Activated CD8-positive, alpha-beta memory T cell treated with anti-CD3 and anti-CD28 coated beads for 48 hours (primary cell): ENCODE data around the gene BTBD18.

Experiments
- DNase-seq, 3 experiments: peaks; one replicate each; pipeline ENCODE4 v3.0.0-alpha.2; 2020; ENCODE audit warnings: low read depth in 2 of 3, low spot score in 2 of 3

The BTBD18 gene, protein sequence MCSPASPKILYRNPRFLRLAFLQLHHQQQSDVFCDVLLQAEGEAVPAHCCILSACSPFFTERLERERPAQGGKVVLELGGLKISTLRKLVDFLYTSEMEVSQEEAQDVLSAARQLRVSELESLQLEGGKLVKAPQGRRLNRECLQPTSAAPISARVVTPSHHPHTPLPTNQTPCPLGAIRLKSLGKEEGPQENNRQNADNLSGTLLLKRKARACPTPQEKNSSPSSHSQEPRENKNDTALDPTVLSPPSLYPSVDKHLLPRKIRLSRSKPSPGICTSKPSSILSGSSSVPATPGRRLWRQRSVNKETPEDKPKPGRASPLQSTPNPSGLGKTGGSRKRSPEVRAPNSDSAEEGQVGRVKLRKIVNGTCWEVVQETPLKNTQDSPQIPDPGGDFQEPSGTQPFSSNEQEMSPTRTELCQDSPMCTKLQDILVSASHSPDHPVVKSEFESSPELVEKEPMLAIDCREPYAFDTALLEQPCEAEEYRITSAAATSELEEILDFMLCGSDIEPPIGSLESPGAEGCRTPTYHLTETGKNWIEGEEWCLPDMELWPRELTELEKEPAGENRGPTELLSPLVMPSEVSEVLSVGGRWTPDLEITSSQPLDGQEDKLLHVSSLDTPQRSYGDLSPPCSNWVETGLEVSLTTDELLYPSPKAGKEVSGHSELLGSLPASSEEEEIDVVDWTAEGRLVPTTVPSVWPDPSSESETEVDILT

DNA sequence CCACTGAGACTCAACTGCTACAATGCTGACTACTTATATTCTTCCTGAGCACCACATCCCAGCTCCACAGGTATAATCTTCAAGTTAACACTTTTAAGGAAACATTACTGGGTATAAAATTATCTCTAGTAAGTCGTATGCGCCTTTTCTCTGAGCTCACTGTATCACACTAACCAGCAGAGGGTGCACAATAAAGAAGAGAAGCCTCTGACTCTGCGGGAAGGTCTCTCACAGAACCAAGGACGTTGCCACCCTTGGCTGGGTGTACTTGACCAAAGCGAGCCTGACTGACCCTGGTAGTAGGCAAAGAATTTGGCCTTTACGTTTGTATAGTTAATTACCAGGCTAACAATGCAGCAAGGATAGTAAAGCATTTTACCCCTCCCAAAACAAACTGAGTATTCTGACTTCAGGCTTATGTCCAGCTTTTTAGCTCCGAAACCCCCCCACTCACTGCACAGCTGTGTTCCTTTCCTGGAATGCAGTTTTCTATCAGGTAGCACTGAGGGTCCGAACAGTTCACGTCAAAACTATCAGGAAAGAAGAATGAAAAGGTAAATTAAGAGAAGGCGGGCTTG lies at the start of gene BTBD18:
TSS of gene BTBD18 (minus strand) at position 144 of the 578 bp plus-strand sequence. CDS start 631 bp downstream, outside the sequence.
- no peak for DNase-seq

DNA sequence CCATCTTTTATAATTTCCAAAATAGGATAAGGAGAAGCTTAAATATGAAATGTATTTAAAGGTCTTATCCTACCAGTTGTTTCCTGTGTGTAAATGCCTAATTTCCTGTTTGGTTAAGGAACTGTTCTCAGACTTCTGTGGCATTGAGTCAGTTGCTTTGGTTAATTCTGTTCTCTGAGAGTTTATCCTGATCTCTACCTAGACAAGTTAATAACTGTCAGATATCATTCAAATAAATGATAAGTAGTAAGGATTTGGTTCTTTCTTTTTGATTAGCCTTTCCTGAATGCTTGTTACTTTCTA lies 49.5 kb upstream of the BTBD18 start:
- no peak for DNase-seq

DNA sequence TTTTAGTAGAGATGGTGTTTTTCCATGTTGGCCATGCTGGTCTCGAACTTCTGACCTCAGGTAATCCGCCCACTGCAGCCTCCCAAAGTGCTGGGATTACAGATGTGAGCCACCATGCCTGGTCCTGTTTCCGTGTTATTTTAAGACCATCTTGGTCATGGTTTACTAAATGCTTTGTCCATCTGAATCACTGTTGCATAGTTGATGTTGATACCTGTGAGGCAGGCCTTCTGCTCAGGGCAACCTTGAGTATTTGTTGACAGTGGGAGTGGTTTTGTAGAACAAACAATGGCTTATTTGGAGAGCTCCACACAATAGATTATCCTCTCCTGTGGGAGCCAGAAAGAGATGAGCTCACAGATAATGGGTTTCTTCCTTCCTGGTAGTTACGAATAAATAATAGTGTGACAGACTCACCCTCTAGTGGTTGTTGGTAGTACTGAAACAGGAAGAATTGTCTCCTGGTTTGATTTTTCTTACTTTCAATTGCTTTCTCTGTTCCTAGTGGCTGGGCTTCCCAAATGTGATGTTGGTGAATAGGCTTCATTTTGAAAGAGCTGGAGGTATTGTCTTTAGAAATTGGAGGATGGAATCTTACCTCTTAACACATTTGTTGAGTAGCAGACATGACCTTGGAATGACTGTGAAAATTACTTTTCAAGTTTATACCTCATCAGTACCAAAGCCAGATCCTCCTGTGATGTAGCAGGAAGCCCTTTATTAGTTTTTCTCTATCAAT lies 49.0 kb upstream of the BTBD18 start:
- DNase-seq, result no peak

DNA sequence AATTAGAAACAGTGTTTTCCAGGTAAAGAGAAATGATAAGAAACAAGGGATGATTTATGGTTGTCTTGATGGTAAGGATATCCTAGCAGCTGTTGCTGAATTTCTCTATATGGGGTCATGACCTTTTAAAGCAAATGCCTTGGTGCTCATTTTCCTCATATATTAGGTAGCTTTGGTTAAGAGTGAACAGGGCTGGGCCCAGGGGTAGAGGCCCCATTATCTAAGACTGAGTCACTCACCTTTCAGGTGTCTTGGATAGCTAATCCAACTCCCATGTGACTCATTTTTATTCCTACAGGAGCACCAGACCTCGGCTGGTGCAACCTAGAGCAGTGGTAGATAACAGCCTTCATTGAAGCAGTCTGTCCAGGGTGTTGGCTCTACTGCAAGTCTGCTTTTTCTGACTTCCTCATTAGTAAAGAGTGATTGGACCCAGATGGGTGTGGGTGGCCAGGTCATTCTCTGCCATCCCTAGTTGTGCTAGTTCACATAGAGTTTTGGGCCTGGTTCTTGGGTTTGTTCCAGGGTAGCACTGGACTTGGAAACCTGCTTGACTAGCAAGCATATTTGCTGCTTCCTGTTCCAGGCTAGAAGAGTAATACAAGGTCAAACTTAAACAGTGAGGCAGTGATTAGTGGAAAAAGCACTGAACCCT lies 47.4 kb upstream of the BTBD18 start:
- no peak for DNase-seq

DNA sequence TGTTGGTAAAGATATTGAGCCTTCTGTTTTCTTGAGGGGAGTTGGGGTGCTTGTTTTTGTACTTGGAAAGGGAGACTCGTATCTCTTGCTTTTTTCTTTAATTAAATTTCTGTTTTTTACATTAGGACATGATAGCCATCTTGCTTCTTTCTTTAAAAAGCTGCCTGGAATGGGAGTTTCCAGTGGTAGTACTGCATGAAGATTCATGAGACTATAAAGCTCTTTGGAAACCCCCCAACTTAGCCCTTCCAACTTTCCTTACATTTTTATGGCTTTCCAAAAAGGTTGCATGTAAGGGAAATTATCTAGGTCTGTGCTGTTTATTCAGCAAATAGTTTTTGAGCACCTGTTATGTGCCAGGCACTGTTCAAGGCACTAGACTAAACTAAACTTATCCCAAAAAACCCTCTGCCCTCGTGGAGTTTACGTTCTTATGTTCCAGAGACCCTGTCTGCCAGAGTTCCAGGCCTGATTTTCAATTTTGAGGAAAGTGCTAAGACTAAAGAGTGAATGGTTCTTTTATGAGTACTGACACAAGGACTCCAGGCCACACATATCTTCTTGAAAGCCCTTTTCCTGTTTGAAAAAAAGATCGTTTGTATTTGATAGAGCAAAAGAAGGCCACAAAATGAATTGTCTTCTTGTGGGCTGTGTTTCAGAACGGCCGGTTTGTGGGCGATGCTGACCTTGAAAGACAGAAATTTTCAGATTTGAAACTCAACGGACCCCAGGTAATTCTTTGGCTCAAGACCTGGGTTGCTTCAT lies 41.9 kb upstream of the BTBD18 start:
- DNase-seq, result no peak

DNA sequence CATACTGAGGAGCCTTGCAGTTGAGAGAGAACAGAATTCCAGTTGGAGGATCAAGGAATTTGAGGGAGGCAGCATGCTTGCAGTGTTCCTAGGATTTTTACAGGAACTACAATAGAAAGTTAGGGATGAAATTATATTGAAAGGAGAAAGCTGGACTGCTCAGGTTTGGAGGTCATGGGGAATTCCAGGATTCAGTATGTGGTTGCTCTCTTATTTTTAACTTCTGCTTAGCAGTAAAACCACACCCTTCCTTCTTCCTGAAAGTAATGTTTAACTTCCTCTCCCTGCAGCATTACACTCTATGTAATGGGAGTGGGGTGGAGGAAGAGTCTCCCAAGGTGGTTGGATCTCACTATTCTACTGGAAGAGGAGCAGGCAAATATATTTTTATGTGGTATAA lies 41.3 kb upstream of the BTBD18 start:
- DNase-seq, result no peak

DNA sequence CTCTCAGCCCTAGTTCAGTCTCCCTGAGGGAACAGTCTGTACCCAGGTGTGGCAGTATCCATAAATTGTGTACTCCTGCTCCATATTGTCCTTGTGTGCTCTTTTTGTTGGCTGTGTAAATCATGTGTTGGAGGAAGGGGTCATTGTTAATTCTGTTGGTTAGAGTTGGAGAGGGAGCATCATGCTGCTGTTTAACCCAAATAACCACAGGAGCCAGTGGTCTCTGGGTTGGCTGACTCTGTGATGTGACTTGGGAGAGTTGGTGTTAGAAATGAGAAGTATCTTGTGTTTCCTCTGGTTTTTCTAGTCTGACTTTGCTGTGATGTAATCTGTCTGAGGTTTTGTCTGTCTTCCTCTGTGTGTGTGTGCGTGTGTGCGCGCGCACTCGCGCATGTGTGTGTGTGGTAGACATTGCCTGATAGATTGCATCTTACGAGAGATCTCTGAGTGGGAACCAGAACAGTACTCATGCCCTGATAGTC lies 40.5 kb upstream of the BTBD18 start:
- DNase-seq, result peak; percentile 43 to 57 (median 55)

DNA sequence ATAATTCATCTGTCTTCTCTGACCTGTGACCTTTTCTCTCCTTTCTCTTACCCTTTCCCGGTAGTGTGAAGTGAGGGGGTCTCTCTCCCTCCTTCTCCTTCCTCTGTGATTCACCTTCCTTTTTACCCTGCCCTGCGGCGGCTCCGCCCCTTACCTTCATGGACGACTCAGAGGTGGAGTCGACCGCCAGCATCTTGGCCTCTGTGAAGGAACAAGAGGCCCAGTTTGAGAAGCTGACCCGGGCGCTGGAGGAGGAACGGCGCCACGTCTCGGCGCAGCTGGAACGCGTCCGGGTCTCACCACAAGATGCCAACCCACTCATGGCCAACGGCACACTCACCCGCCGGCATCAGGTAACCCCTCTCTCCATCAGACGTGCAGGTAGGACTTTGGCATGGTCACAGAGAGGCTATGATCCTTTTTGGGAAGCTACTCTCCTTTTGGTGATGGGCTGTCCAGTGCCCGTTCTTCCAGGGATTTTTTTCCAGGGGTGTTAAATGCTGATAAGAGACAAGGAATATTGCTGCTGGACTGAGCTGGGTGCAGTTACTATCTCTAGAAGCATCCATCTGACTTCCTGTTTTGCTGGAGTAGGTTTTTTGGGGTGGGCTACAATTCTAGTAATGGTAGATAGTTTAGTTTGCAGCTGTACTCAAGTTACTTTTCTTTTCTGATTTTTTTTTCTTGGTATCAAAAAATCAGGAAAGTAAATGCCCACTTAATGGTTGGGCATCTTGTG lies 39.9 kb upstream of the BTBD18 start:
- no peak for DNase-seq

DNA sequence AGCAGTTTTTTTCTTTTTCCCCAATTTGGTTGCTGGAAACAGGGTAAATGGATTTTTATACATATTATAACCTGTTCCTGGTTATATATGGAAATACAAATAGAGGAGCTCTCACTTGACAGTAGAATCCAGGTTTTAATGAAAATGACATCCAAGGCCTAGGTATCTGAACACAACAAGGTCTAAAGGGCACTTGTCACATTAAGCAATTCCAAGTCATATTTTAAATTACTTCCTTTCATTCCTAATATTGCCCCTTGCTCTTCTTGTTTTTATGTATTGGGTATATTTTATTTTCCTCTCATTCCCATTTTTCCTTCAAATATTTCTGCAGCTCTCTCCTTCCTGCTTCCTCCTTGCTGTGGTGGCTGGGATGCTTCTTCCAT lies 37.1 kb upstream of the BTBD18 start:
- DNase-seq, result no peak

DNA sequence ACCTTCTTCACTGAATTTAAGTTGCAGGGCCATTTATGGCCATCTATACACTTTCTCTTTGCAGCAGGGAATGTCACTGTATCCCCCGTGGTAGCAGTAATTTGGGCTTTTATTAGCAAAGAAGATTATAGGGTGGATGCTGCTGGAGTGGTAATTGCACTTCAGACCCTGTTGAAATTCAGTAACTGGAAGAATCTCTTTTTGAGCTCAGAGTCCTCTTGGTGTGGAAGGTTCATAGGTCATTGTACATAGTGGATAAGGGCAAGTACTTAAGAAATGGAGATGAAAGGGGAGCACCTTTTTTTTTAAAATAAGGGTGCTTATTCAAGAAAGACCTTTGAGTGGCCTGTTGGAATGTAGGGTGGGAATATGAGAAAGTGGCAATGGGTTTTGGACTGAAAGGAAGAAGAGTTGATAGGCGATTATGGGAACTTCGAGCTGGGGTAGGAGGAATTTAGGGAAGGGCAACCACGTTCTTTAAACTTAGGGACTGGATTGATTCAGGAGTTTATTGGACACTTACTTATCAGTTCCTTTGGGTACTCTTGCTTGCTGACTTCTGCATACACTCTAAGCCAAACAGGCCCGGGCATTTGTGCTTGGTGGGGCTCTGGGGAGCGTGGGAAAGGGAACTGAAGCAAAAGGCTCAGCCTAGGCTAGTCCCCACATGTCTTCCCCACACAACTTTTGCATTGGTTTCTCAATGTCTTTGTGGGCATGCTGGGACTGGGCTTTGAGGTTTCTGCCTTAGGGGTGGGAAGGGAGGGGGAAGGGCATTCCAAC lies 36.5 kb upstream of the BTBD18 start:
- no peak for DNase-seq

DNA sequence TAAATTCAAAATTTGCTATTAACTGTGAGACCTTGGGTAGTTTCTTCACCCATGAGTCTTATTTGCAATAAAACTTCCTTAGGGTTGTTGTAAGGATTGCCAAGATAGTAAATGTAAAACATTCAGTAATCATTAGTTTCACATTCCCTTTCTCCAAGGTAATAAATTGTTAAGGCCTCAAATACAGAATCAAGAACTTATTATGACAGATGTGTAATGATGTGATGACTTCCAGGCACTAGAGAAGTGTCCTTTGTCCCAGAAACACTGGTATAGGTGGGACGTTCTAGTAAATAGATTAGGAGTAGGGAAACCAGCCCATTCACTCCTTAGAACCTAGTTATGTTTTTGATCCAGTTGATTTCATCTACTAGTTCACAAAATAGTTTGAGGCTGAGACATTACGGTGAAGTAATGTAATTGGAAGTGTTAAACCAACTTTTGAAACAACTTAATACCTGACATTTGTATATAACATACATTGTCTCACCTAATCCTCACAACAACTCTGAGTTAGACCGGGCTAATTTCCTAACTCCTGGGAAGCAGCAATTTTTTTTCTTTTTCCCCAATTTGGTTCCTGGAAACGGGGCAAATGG lies 35.5 kb upstream of the BTBD18 start:
- no peak for DNase-seq

DNA sequence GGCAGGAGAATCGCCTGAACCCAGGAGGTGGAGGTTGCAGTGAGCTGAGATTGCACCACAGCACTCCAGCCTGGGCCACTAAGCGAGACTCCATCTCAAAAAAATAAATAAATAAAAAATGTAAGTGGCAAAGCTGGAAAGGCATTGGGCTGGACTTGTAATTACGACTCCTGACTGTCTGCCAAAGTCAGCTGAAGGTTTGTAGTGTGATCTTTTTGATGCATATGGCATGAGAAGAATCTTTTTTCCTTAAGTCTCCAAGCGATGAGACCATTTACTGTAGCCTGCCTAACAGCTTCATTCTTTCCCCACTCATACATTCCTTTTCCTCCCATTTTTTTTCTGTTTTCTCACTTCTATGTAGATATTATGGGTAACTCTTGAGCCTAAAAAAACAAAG lies 34.8 kb upstream of the BTBD18 start:
- no peak for DNase-seq

DNA sequence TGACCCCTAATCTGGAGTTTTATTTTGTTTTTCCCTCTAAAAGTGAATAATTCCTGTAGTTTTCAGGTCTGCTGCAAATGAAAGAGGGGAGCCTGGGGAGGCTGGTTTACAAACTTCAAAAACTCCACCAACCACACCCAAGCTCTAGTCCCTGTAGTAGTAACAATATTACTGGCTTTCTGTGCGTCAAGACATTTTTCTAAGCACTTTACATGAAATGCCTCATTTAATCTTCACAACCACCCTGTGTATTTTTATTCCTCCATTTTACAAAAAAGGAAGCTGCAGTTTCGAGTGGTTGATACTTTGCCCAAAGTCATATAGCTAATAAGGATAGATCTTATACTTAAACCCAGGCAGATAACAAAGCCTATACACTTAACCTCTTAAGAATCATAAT lies 33.5 kb upstream of the BTBD18 start:
- no peak for DNase-seq

DNA sequence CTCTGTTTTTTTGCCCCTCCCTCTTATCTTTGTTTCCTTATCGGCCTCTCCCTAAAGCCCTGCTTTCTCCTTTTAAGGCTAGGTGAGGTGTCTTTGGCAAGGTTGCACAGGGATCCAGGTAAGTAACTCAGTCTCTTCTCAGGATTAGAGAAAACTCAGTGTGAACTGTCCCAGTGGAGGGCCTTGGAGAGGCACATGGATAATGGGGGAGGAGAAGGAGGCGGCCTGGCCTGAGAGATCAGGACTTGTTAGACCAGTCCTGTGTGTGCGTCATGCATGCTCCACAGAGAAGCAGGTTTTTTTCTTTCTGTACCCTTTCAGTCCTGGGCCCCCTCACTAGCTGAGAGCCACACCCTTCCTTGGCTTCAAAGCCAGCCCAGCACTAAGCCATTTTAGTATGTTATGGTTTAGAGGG lies 29.9 kb upstream of the BTBD18 start:
- no peak for DNase-seq

DNA sequence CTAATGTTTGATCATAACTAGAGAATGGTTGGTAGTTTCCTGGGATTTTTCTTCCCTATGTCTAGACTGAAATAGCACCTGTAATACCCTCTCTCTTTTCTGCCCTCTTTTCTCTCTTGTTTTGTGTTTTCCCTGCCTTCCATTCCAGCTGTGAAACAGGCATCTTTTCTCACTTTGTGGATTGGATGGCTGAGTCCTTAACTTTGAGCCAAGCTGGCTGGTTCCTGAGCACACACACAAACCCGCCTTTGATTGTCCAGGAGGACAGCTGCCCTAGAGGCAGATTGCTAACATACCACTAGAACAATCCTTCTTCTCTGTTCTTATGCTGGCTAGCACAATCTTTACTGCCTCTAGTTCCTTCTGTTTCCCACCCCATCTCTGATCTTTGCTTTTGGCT lies 27.7 kb upstream of the BTBD18 start:
- no peak for DNase-seq

DNA sequence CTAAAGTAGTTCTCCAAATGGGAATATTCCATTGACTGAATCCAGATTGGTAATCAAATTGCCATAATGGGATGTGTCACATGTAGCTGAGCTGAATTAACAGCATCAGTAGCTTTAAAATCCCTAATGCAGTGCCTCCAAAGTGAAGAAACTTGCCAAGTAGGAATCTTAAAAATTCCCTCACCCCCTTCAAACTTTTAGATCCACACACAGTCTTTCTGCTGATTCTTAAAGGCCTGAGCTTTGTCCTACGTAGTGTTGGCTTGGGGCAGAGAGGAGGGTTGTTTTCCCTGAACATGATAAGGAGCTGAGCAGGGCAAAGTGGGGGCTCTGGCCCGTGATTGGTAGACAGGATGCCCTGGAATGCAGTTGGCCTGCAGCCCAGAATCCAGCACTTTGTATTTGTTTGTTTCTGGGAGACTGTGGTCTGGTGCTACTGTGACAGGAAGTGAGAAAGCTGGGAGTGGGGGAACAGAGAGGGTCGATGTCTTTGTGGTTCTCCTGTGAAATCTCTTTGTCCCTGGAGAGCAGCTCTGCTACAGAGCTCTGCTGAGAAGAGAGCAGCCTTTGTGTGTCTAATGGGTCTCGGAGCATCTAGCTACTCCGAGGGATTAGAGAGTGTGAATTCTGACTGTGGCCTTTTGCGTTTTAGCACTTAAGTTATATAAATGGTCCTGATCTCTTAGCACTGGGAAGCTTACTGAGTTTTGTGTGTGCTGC lies 26.9 kb upstream of the BTBD18 start:
- DNase-seq, result no peak

DNA sequence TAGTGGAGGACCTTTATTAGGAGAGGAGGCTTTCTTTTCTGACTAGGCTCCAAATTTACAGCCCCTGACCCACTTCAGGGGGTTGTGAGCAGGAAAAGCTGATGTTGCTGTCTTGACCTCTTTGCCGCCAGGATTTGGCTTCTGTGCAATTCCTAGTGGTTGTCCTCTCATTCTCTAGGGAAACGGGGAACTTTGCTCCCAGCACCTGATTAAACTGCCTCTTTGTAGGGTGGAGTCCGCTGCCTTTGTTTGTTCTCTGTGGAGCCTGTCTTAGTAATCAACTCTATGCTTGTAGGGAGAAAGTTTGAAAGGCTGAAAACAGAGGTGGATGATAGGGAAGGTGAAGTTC lies 26.3 kb upstream of the BTBD18 start:
- DNase-seq, result no peak
